HG03457 (cell line): ENCODE measurements around the gene EVA1C.
"Not testable (repeated sequence)": the region's sequence is repeated elsewhere in the genome, so short reads cannot be mapped to it uniquely, and the experiment has no call there.

Source experiments
- ATAC-seq: cut with Tn5 transposase; IDR thresholded peaks from one replicate; pipeline ENCODE4 v1.9.1; 2021; ENCODE audit warnings: moderate number of reproducible peaks; ENCODE audit not compliant: unreplicated experiment

Gene EVA1C

DNA sequence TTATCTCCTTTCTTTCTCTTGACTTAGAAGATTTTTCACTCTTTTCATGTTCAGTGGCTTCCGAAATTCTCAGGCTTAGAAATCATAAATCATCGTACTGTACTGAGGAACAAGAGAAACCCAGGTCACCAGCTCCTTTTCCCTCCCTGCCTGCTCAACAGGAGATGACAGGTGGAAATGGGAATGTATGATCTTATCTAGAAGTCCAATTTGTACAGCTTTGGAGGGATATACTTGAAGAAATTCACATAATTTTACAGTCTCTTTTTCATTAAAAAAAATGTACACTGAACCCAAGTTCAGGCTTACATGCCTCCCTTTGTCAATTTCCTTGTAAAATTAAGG is 11.7 kb downstream of the EVA1C start:
- ATAC-seq, result no peak

DNA sequence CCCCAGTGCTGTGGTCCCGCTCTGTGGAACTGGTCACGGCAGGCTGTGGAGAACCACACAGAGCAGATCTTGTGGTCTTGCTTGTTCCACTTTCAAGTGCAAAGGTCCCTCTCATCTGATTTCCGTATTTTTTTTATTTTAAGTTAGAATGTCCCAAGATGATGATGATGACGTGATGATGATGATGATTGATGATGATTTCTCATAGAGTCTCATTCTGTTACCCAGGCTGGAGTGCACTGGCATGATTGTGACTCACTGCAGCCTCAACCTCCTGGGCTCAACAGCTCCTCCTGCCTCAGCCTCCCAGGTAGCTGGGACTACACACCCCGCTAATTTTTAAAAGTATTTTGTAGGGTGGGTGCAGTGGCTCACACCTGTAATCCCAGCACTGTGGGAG is 12.2 kb downstream of the EVA1C start:
- no peak for ATAC-seq

DNA sequence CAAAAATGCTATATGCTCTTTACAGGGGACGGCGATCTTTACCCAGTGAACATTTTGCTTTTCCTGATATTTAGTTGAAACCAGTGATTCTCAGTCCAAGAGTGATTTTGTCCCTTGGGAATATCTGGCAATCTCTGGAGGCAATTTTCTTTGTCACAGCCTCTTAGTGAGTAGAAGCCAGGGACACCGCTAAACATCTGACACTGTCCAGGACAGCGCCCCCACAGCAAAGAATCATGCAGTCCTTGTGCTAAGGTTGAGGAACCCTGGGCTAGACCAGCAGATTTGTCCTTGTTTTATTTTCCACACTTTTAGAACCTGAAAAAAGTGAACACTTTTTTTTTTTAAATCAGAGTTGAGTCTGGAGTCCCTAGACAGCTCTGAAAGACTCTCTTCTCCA is 13.1 kb downstream of the EVA1C start:
- ATAC-seq, result no peak

DNA sequence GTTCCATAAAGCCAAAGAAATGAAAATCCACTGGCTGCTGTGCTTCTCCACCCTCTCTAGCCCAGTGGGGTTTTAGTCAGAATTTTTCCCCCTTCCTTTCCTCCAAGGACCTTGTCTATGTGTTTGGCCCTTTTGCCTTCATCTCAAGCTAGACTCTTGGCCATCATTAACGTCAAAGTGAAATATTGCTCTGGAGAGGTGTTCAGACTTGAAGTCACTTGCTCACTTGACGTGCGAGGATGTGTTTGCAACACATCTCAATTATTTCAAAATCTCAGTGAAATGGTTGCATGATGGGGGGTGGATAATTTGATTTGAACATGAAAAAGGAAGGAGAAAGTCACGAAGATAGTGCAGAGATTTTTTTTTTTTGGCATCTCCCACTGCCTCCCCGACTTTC is 13.6 kb downstream of the EVA1C start:
- no peak for ATAC-seq

DNA sequence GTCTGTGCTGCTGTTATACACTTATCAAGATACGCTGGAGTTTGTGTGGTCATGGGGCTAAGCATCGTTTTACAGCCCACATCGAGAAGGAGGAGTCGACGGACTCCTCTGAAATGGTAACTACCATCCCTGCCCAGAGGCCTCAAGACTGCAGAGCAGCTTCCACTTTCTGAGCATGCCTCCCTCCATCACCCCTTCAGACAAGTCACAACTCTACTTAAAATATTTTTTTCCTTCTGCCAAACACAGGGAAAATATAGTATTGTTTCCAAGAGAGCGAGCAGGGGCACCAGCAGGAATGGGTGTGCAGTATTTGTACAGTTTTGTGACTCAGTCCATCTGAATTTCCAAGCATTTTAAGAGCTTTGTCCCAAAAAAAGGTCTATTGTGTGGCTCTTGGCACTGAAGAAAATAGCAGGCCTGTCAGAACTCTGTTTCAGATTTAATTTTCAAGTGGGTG is 14.1 kb downstream of the EVA1C start:
- no peak for ATAC-seq

DNA sequence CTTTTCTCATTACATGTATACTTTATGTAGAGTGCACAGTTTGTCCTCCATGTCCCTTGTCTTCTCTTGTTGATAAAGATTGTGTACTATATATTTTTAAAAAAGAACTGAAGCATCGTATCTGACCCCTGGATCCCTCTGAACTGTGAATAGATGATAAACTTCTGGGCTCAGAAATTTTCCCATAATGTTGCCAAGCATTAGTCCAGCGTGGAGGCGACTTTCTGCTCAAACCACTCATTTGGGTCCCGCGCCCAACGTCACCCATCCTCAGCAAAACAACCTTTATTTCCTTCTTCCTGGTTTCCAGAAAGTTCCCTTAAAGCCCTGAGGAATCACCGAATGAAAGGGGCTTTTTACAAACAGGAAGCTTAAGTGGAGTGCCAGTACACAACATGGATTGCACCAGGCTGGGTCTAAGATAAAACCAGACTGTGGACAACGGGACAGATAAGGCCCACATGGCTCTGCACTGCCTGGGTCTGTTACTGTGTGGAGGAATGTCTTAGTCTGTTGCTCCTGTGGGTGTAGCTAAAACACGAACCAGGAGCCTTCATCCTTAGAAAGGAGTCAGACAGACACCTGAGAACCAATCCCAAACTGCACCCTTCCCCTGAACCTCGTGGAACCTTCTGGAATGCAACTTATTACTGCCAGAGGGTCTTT is 15.6 kb downstream of the EVA1C start:
- ATAC-seq, result no peak

DNA sequence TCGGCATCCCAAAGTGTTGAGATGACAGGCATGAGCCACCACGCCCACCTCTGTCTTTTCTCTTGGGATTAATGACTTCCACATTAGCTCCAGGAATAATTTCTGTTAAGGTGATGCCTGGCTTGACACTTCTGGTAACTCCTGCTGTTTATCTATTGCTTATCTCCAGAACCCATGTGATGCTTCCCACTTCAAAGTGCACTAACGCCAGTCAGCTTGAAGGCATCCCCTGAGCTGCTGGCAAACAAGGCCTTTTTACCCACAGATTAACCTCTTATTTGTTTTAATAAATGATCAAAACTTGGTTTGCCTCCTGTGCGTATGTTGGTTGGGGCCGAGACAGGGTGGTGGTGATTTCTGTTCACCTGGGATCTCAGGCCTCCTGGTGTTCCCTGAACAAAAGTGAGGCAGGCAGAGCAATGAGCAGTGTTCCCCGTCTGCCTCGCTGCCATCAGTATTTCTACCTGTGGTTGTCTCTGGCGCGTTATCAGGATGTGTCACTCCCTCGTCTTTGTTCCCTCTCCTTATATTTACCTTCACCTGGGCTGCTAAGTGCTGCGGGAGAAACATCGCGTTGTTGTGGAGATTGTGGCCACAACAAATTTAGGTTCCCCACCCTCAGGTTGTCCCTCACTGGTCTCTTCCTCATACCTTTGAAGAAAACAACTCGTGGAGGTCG is 20.6 kb downstream of the EVA1C start:
- not testable (repeated sequence) for ATAC-seq

DNA sequence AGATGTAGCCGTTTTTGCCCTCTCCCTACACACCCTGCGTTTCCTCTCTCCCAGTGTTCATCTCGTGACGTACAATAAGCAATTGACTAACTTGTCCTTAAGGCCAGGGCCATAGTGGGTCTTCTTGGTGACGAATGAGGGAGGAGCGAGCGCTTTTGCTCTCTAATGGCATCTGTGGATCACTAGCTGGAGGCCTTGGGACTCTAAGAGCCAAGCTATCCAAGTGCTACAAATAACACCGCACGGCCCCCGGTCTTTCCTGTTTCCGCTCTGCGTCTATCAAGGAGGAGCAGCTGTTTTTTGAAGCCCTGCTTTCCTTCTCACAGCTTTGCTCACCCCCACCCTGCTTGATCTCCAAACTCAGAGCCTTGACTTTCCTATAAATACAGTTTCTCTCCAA is 25.2 kb downstream of the EVA1C start:
- ATAC-seq, result no peak

DNA sequence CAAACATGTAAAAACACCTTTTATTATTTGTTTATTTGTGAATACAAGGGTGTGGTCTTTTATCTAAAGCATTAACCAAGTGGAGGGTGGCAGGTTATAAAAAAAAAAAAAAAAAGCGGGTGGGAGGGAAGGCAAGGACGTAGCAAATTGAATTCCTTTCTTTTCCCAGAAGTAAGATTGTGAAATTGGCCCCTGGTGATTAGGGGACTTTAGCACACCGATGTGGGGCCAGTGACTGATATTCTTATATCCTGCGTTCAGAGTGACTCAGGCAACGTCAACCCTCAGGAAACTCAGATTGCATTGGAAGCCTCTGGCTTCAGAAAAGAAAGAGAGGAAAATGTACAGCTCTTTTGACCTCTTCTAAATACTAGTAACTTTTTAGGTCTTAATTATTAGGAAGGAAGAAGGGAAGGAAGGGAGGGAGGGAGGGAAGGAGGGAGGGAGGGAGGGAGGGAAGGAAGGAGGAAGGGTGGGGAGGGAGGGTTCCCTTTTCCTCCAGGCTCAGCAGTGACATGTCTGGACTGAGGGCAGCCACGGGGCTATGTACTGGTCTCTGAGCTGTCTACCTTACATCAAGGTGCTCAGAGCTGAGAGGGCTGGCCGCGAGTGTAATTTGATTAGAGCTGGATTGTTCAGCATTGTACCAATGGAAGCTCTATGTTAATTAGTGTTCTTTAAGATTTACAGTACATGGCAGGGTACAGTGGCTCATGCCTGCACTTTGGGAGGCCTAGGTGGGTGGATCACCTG is 30.2 kb downstream of the EVA1C start:
- ATAC-seq, result no peak

DNA sequence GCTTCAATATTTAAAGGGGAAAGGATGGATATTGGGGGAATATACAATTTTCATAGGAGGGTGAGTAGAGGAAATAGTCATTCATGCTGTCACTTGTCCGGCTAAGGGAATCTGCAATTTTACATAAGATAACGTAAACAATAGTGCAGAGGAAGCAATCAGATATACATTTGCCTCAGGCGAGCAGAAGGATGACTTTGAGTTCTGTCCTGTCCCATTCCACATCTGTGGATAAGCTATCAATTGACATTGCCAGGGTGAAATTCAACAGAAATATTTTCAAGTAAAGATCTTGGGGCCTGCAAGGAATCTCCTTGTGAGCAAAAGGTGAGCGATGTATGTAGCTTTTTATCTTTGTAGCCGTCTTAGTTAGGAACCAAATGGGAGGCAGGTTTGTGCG is 32.6 kb downstream of the EVA1C start:
- ATAC-seq, result no peak

DNA sequence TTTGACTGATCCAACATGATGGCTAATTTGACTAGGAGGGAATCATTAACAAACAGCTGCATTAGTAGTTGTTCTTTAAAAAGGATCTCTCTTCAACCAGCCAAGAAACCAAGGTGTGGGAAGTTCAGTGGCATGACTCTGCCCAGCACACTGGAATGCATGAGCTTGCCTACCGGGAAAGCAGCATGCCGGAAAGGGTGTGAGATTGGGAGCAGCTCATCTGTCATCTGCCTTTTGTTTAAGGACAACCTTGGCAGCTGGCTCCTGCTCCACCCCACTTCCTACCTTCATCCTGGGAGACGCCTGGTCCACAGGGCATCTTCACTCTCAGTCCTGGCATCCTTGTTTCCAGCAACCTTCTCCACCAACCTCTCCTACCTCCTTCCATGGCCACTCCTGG is 33.9 kb downstream of the EVA1C start:
- not testable (repeated sequence) for ATAC-seq

DNA sequence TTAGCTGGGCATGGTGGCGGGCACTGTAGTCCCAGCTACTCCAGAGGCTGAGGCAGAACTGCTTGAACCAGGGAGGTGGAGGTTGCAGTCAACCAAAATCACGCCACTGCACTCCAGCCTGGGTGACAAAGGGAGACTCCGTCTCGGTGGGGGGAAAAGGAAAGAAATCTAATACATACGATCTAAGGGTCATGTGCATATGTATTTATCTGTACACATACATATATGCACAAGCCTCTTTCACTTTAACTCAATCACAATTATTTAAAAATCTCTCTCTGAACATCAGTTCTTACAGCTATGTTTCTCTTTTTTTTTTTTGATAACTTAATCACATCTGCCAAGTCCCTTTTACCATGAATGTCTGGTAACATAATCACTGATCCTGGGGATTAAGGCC is 34.7 kb downstream of the EVA1C start:
- ATAC-seq, result no peak

DNA sequence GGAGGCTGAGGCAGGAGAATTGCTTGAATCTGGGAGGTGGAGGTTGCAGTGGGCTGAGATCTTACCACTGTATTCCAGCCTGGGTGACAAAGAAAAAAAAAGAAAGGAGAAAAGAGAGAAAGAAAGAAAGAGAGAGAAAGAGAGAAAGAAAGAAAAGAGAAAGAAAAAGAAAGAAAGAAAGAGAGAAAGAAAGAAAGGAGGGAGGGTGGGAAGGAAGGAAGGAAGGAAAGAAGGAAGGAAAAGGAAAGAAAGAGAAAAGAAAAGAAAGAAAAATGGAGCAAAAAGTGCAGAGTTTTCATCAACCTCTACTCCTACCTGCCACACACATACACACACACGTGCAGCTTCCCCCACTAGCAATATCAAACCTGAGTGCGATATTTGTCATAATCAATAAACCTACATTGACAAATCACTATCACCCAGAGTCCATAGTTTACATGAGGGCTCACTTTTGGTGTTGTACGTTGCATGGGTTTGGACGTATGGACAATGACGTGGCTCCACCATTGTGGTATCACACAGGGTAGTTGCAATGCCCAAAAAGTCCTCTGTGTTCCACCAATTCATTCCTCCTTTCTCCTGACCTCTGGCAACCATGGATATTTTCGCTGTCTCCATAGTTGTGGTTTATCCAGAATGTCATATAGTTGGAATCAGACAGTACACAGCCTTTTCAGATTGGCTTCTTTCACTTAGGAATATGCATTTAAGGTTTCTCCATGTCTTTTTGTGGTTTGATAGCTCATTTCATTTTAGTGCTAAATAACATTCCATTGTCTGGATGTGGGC is 36.5 kb downstream of the EVA1C start:
- ATAC-seq, result no peak

DNA sequence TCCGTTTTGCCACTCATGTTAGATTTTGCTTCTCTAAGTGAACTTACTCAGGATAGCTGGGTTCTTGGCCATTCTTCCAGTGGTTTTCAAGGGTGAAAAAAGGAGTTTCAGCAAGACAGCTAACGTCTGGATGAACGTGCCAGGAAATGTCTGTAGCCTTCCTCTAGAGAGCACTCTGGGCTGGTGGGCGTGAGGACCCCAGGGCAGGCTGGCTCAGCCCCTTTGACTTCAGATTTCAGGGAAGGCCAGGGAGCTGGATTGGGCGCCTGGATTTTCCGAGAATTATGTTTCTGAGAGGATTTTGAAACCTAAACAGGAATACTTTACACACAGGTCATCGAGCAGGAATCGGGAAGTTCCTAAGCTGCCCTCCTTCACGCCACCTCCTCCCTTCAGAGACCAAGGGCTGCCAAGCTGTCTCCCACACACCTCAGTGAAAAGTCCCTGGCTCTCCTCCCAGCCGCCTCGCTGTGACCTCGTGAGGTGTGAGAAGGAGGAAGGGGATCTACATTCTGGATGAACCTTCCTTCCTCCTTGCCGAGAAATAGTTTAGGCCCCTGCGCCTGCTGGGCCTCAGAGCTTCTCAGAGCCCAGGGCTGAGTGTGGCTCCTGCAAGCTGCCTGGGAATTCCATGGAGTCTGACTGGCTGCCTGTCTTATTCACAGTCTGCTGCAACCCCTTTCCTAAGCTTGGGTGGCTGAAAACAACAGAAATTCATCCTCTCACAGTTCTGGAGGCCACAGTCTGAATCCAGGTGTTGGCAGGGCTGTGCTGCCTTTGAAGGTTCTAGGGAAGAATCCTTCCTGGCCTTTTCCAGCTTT is 38.6 kb downstream of the EVA1C start:
- ATAC-seq, result not testable (repeated sequence)

DNA sequence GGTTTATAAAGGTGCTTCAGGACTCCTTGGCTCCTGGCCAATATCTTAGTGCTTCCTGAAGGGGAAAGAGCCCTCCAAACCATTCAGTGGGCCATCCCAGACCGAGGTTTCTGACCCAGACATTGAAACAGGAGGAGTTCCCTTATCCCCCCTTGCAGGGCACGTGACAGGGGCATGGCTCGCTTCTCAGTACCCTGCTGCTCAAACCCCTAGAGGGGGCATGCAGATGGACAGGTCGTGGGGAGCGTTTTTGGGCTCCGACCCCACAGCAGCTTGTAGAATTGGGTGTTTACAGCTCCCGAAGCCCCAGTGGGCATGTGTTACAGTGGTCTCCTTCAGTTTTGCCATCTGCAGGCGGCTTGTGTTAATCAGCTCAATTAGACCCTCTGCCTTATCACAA is 39.7 kb downstream of the EVA1C start:
- not testable (repeated sequence) for ATAC-seq

DNA sequence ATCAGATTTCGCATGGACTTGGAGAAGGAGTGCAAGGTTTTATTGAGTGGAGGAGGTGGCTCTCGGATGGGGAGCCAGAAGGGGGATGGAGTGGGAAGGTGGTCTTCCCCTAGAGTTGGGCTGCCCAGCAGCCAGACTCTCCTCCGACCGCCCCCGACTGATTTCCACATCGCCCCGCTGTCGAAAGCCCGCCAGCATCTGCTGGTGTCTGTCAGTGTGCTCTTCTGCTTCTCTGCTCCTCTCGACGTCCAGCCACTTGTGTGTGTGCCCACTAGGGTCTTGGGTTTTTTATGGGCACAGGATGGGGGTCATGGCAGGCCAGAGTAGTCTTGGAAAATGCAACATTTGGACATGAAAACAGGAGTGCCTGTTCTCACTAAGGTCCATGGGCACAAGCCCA is 40.1 kb downstream of the EVA1C start:
- ATAC-seq, result no peak

DNA sequence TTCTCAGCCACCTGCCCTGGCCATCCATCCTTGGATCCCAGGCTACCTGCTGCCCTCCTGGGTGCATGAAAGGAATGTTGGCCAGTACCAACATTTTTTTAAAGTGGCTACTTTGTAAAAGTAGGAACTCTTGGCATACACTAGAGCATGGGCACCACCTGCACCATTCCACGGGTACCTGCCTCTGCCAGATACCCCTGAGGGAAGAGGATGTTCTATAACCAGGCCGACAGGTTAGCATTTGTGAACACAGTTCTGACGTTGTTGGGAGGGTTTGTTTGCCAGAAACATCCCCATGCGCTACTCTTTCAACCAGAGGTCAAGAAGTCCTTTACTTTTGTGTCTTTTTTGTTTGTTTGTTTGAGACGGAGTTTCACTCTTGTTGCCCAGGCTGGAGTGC is 43.0 kb downstream of the EVA1C start:
- ATAC-seq, result no peak

DNA sequence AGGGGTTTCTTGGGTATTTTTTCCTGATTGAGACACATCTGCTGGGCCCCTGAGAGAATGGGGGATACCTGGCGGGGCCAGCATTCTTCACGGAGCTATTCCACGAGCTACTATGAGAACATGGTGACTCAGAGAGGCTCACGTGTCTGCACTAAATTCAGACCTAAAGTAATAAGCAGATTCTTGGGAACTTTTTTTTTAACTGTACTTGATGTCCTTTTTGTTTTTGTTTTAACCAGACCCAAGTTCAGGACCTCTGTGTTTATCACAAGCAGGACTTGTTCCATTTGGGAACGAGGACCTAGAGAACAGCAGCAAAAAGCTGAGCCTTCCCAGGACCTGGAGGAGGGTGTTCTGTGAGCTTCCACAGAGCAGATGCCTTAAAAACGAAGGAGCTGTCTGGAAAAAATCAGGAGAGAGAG is 44.0 kb downstream of the EVA1C start:
- no peak for ATAC-seq

DNA sequence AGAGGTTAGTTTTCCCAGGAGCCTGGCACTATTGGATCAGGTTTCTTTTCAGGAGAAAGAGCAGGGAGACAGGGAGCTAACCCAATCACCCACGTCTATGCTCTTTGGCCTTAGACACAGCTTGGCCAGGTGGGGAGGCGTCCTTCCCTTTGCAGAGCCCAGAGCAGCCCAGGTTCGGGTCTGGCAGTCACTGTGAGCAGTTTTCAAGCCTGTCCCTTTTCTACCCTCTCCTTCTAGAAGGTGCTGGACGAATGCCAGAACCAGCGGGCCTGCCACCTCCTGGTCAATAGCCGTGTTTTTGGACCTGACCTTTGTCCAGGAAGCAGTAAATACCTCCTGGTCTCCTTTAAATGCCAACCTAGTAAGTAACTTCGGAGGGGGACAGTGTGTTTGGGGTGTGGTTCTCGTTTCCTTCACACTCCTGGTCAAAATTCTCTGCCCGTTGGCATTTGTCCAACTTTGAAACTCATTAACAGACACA is 44.9 kb downstream of the EVA1C start:
- no peak for ATAC-seq

DNA sequence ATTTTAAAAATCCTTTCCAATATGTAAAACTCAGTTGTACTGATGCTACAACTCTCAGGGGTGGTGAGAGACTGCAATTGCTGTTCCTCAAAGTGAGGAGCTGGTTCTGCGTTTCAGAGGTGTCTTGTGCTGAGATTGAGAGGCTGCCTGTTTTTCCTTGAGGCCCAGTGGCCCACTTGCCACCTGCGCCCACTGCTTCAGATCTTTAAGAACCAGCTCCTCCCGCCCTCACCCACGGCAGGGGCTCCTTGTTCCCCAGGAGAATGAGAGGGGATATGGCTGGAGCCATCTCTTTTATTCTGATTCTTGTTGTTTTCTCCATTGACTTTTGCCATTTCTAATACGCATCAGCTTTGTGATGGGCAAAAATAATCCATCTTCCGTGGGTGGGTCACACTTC is 45.5 kb downstream of the EVA1C start:
- ATAC-seq, result no peak
